Kidney (tissue), 14 donors: ENCODE data around the gene OTOG. TPM values are rescaled to one million over a fixed set of nuclear protein-coding genes. Genes with fewer than 3 reads are reported as not detected.

Source experiments
- DNase-seq, 5 donors: peaks; one replicate each; pipeline ENCODE4 v3.0.0-alpha.2; 2013 to 2020
- FAIRE-seq: peaks from 2 replicates; lab custom pipeline; 2012; peaks lifted over from hg19 to GRCh38; lab: Jason Lieb, UNC
- H3K27ac ChIP-seq, 2 donors: one replicate each; pipeline ENCODE4 v1.7.0; 2013; ENCODE audit warnings: low read depth in 2 of 2, low read length in 2 of 2, inconsistent platforms in 1 of 2
- H3K27me3 ChIP-seq: one replicate; pipeline ENCODE4 v1.7.1; 2013; ENCODE audit warnings: low read length, inconsistent platforms; ENCODE audit not compliant: control insufficient read depth, insufficient read depth
- H3K36me3 ChIP-seq, 3 donors: one replicate each; pipeline versions ENCODE4 v1.7.0 to v1.7.1; 2013; ENCODE audit warnings: low read length in 3 of 3, control low read depth in 1 of 3, inconsistent platforms in 1 of 3; ENCODE audit not compliant: insufficient read depth in 3 of 3, control insufficient read depth in 2 of 3
- H3K4me1 ChIP-seq, 3 donors: one replicate each; pipeline versions ENCODE4 v1.7.0 to v1.7.1; 2013; ENCODE audit warnings: low read length in 3 of 3, inconsistent platforms in 1 of 3, low read depth in 1 of 3; ENCODE audit not compliant: control insufficient read depth in 2 of 3, insufficient read depth in 2 of 3
- H3K4me3 ChIP-seq, 3 donors: one replicate each; pipeline versions ENCODE4 v1.7.0 to v1.8.1; 2013; ENCODE audit warnings: low read length in 3 of 3, control low read depth in 1 of 3, inconsistent platforms in 1 of 3
- H3K9ac ChIP-seq, 3 donors: one replicate each; pipeline versions ENCODE4 v1.7.0 to v1.7.1; 2013; ENCODE audit warnings: low read length in 3 of 3, control low read depth in 1 of 3, inconsistent platforms in 1 of 3
- H3K9me3 ChIP-seq, 3 donors: one replicate each; pipeline versions ENCODE4 v1.7.0 to v1.7.1; 2013; ENCODE audit warnings: low read length in 3 of 3, control low read depth in 1 of 3, inconsistent platforms in 1 of 3; ENCODE audit not compliant: control insufficient read depth in 2 of 3, insufficient read depth in 1 of 3
- intact Hi-C: fragments of 100-400 bp; cut with DNase I; formaldehyde crosslinking; loops from one replicate; pipeline ENCODE4 v1.11.1; 2022
- polyA plus RNA-seq: library from polyadenylated mRNA; stranded (reverse); fragments of 350-450 nt; fragmentation: Illumina TruSeq; extraction: RNeasy Lipid Tissue Mini Kit (QIAGEN cat#74804); gene quantifications from one replicate; pipeline ENCODE4 v1.2.3, GENCODE V29; 2014; ENCODE audit warnings: low read depth, low replicate concordance; ENCODE audit not compliant: insufficient read depth
- total RNA-seq: library from RNA; stranded (reverse); fragmentation: NEBNext Ultra II Directional; extraction: Animal tissue kit (Norgen Biotek cat#: 25700); gene quantifications from one replicate; pipeline ENCODE4 v1.2.1, GENCODE V29; 2021
- TF ChIP-seq, protein P1 (sequence below): IDR thresholded peaks from 3 replicates; pipeline ENCODE4 v1.5.1; 2012; ENCODE audit warnings: mild to moderate bottlenecking, moderate library complexity, borderline replicate concordance; ENCODE audit not compliant: insufficient read depth; ENCODE audit errors: extremely low read depth
- donor health status: control.
- donor health status: control.
- donor health status: control.
- donor health status: control.
- donor health status: control.
- donor health status: DM: yes; HTN: yes; CAD: no.
- donor health status: Normal renal cell carcinoma (clear cell type).

Gene OTOG
- total and polyA plus RNA-seq, 2 donors from 2014 or later: 0.06 TPM; not detected in 1

- H3K4me1 ChIP-seq: peaks cover 0 to 10% (median 6%) of the 10 kb centered on the region in 3 donors
- intact Hi-C loops: no loop called here
- no peaks in the 10 kb centered on the region for H3K27me3 ChIP-seq
- no peak overlapping the region for H3K4me3 ChIP-seq
- H3K9ac ChIP-seq: no peak overlapping the region
- no peaks in the 10 kb centered on the region for H3K36me3 ChIP-seq
- H3K9me3 ChIP-seq: no peaks in the 10 kb centered on the region
- DNase-seq (no peak), FAIRE-seq (no peak)
- H3K27ac ChIP-seq: no peak overlapping the region
- TF ChIP-seq, protein P1, sequence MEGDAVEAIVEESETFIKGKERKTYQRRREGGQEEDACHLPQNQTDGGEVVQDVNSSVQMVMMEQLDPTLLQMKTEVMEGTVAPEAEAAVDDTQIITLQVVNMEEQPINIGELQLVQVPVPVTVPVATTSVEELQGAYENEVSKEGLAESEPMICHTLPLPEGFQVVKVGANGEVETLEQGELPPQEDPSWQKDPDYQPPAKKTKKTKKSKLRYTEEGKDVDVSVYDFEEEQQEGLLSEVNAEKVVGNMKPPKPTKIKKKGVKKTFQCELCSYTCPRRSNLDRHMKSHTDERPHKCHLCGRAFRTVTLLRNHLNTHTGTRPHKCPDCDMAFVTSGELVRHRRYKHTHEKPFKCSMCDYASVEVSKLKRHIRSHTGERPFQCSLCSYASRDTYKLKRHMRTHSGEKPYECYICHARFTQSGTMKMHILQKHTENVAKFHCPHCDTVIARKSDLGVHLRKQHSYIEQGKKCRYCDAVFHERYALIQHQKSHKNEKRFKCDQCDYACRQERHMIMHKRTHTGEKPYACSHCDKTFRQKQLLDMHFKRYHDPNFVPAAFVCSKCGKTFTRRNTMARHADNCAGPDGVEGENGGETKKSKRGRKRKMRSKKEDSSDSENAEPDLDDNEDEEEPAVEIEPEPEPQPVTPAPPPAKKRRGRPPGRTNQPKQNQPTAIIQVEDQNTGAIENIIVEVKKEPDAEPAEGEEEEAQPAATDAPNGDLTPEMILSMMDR: no peak
Measured at GRCh38 chr11:17538731-17539130, 8.3 kb upstream of the OTOG start.

DNA sequence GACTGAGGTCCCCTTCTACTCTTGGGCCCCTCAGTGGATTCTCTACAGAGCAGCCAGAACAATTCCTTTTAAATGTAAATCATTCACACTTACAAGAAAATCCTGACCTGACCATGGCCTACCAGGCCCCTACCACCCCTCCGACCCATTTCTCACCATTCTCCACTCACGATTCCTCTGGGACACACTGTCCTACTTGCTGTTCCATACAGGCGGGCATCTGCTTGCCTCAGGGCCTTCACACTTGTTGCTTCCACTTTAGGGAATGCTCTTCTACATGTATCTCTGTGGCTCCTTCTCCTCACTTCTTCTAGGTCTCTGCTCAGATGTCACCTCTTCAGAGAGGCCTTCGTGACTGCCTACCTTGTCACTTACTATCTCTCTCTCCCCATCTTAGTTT is 6.3 kb upstream of the OTOG start:
- no peak overlapping the region for H3K9ac ChIP-seq
- H3K27me3 ChIP-seq: no peaks in the 10 kb centered on the region
- no peaks in the 10 kb centered on the region for H3K9me3 ChIP-seq
- intact Hi-C loops: no loop called here
- FAIRE-seq (no peak), DNase-seq (no peak)
- TF ChIP-seq, protein P1: no peak
- no peak overlapping the region for H3K27ac ChIP-seq
- H3K36me3 ChIP-seq: no peaks in the 10 kb centered on the region
- peaks cover 0 to 7% (median 6%) of the 10 kb centered on the region in 3 donors for H3K4me1 ChIP-seq
- peak overlapping the region in 1 of 3 donors; percentile 23 for H3K4me3 ChIP-seq

GRCh38 chr11:17541330-17541885 is 5.7 kb upstream of the OTOG start:
- Histone ChIP-seq H3K9ac (peak overlapping the region in 1 of 3 donors; percentile 28), H3K4me1 (peaks cover 0 to 7% (median 6%) of the 10 kb centered on the region in 3 donors), H3K36me3 (no peaks in the 10 kb centered on the region), H3K27me3 (no peaks in the 10 kb centered on the region), H3K9me3 (no peaks in the 10 kb centered on the region), H3K27ac (peak overlapping the region; percentile 8 to 65), H3K4me3 (peak overlapping the region in 2 of 3 donors; percentile 43 to 64)
- DNase-seq (peak in 1 of 5 donors; percentile 39), FAIRE-seq (no peak)
- intact Hi-C loops: no loop called here
- TF ChIP-seq, protein P1: no peak
